ENCODE data around the gene THOC5. TPM values are rescaled to one million over a fixed set of nuclear protein-coding genes. Genes with fewer than 3 reads are reported as not detected.

THOC5 gene
- total RNA-seq, 2 experiments from 2014 or later, result 35.9 to 56.7 TPM

- no peak for DNase-seq (ENCODE audit: low spot score)
- no peak overlapping the region for H3K4me3 ChIP-seq (ENCODE audit: low read depth, low read length, poor library complexity, severe bottlenecking)
- BruUV-seq (replicated peaks), result no TSS peak
- no peaks in the 10 kb centered on the region for H3K4me1 ChIP-seq (ENCODE audit: insufficient read depth, low read length, poor library complexity, severe bottlenecking)
- H3K79me2 ChIP-seq (ENCODE audit: insufficient read depth, low read depth, low read length), result no peaks in the 10 kb centered on the region
- no peaks in the 10 kb centered on the region for H4K20me1 ChIP-seq (ENCODE audit: insufficient read depth, low read length)
- TF ChIP-seq, protein P1, sequence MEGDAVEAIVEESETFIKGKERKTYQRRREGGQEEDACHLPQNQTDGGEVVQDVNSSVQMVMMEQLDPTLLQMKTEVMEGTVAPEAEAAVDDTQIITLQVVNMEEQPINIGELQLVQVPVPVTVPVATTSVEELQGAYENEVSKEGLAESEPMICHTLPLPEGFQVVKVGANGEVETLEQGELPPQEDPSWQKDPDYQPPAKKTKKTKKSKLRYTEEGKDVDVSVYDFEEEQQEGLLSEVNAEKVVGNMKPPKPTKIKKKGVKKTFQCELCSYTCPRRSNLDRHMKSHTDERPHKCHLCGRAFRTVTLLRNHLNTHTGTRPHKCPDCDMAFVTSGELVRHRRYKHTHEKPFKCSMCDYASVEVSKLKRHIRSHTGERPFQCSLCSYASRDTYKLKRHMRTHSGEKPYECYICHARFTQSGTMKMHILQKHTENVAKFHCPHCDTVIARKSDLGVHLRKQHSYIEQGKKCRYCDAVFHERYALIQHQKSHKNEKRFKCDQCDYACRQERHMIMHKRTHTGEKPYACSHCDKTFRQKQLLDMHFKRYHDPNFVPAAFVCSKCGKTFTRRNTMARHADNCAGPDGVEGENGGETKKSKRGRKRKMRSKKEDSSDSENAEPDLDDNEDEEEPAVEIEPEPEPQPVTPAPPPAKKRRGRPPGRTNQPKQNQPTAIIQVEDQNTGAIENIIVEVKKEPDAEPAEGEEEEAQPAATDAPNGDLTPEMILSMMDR (conservative IDR thresholded peaks at IDR 0.05; ENCODE audit: low read length), result no peak
- TF ChIP-seq EZH2phosphoT487 (IDR thresholded peaks at IDR 0.05; ENCODE audit: borderline replicate concordance, low read depth, low read length), result no peak
- no peaks in the 10 kb centered on the region for H3K36me3 ChIP-seq (ENCODE audit: insufficient read depth, low read length)
- POLR2A ChIA-PET, result interaction anchor here (0.6 kb wide), 1 partner anchor 10 kb away, joined by 4 read pairs; no protein-coding TSS in a partner anchor
- H2AFZ ChIP-seq (ENCODE audit: low read length), result no peak overlapping the region
- intact Hi-C loops (cut with micrococcal nuclease; ENCODE audit: unreplicated experiment), result no loop called here
- no peaks in the 10 kb centered on the region for H3K9me3 ChIP-seq (ENCODE audit: low read length)
- H3K27ac ChIP-seq (ENCODE audit: low read depth, low read length, poor library complexity, severe bottlenecking), result no peak overlapping the region
- H3K9me2 ChIP-seq (ENCODE audit: insufficient read depth, low read length), result no peaks in the 10 kb centered on the region
- CTCF ChIA-PET (ENCODE audit: unreplicated experiment), result no interaction called here
- H3K4me2 ChIP-seq (ENCODE audit: low read length), result no peak overlapping the region
Observed at GRCh38 chr22:29463629-29464028, 89.9 kb downstream of the THOC5 start.

DNA sequence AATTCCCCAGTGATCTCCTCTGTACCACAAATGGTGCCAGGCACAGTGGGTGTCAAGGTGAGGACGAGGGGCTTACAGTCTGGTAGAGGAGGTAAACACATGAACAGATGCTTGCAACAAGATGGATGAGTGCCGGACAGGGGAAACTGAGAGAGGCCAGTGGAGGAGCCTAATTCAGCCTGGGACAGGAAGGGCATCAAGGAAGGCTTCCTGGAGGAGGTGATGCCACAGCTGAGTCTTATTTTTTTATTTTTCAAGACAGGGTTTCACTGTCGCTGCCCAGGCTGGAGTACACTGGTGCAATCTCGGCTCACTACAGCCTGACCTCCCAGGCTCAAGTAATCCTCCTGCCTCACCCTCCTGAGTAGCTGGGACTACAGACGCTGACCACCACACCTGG is 92.3 kb downstream of the THOC5 start:
- no peaks in the 10 kb centered on the region for H3K9me3 ChIP-seq (ENCODE audit: low read length)
- H3K36me3 ChIP-seq (ENCODE audit: insufficient read depth, low read length), result no peaks in the 10 kb centered on the region
- H3K4me2 ChIP-seq (ENCODE audit: low read length), result no peak overlapping the region
- POLR2A ChIA-PET, result no interaction called here
- no peak overlapping the region for H3K27ac ChIP-seq (ENCODE audit: low read depth, low read length, poor library complexity, severe bottlenecking)
- H3K79me2 ChIP-seq (ENCODE audit: insufficient read depth, low read depth, low read length), result no peaks in the 10 kb centered on the region
- no TSS peak for BruUV-seq (replicated peaks)
- no peaks in the 10 kb centered on the region for H3K9me2 ChIP-seq (ENCODE audit: insufficient read depth, low read length)
- no peaks in the 10 kb centered on the region for H4K20me1 ChIP-seq (ENCODE audit: insufficient read depth, low read length)
- DNase-seq (ENCODE audit: low spot score), result no peak
- H2AFZ ChIP-seq (ENCODE audit: low read length), result no peak overlapping the region
- CTCF ChIA-PET (ENCODE audit: unreplicated experiment), result no interaction called here
- intact Hi-C loops (cut with micrococcal nuclease; ENCODE audit: unreplicated experiment), result no loop called here
- H3K4me3 ChIP-seq (ENCODE audit: low read depth, low read length, poor library complexity, severe bottlenecking), result no peak overlapping the region
- TF ChIP-seq EZH2phosphoT487 (IDR thresholded peaks at IDR 0.05; ENCODE audit: borderline replicate concordance, low read depth, low read length), result no peak
- TF ChIP-seq, protein P1 (conservative IDR thresholded peaks at IDR 0.05; ENCODE audit: low read length), result no peak
- H3K4me1 ChIP-seq (ENCODE audit: insufficient read depth, low read length, poor library complexity, severe bottlenecking), result no peaks in the 10 kb centered on the region

DNA sequence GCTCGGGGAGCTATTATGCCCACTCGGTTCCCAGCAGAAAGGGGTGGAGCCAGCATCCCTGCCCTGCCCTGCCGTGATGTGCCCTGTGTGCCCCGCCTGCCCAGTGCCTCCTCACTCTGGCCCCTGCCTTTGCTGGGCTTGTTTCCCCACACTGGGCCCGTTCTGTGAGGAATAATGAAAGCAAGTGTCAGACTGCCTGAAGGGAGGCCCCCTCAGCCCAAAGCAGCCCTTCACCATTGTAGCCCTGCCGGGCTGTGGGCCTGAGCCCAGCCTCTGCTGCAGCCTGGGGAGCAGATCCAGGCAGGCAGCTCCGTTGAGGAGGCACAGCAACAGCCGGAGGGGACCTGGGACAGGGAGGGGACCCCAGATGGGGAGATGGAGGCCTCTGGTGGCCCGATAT is 93.8 kb downstream of the THOC5 start:
- Histone ChIP-seq H3K36me3 (ENCODE audit: insufficient read depth, low read length) (no peaks in the 10 kb centered on the region), H2AFZ (ENCODE audit: low read length) (no peak overlapping the region), H4K20me1 (ENCODE audit: insufficient read depth, low read length) (no peaks in the 10 kb centered on the region), H3K9me2 (ENCODE audit: insufficient read depth, low read length) (no peaks in the 10 kb centered on the region), H3K4me3 (ENCODE audit: low read depth, low read length, poor library complexity, severe bottlenecking) (no peak overlapping the region), H3K4me2 (ENCODE audit: low read length) (no peak overlapping the region), H3K9me3 (ENCODE audit: low read length) (no peaks in the 10 kb centered on the region), H3K4me1 (ENCODE audit: insufficient read depth, low read length, poor library complexity, severe bottlenecking) (no peaks in the 10 kb centered on the region), H3K27ac (ENCODE audit: low read depth, low read length, poor library complexity, severe bottlenecking) (no peak overlapping the region), H3K79me2 (ENCODE audit: insufficient read depth, low read depth, low read length) (no peaks in the 10 kb centered on the region)
- BruUV-seq (replicated peaks), result no TSS peak
- intact Hi-C loops (cut with micrococcal nuclease; ENCODE audit: unreplicated experiment), result no loop called here
- no peak for DNase-seq (ENCODE audit: low spot score)
- ChIA-PET POLR2A (no interaction called here), CTCF (ENCODE audit: unreplicated experiment) (no interaction called here)
- TF ChIP-seq, protein P1 (conservative IDR thresholded peaks at IDR 0.05; ENCODE audit: low read length), result no peak
- no peak for TF ChIP-seq EZH2phosphoT487 (IDR thresholded peaks at IDR 0.05; ENCODE audit: borderline replicate concordance, low read depth, low read length)

Data from OCI-LY7 (cell line).